Pulmonary artery endothelial cell (primary cell): Measurements from ENCODE around the gene CCDC90B. TPM values are rescaled to one million over a fixed set of nuclear protein-coding genes. Genes with fewer than 3 reads are reported as not detected.

Experiments used
- DNase-seq: peaks from one replicate; pipeline ENCODE4 v3.0.0-alpha.2; 2011; ENCODE audit warnings: low read depth, low spot score
- total RNA-seq: library from RNA; depleted of rRNA; stranded (reverse); fragments of >200 nt; gene quantifications from 2 replicates; pipeline ENCODE4 v1.2.3, GENCODE V29; 2014

Gene CCDC90B
- total RNA-seq, 1 donor from 2014 or later: 63.3 TPM

- no peak for DNase-seq
These were observed 48.1 kb downstream of the CCDC90B start for GRCh38 chr11:83238111-83238510.

DNA sequence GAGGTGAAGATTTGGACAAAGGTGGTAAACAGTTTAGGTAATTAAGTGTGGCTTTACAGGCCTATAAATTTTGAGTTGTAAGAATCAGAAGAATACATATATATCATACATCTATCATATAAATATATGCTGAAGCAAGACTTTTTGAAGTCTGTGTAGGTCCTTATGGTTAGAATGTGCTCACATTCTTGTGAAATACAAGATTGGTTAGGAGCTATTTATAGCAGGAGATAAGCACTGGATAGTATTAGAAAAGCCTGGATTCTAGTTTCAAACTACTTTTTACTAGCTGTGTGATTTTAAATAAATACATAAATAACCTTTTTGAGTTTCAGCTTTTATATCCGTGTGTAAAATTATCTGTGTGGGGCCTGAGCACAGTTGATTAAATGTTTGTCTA, 50.3 kb downstream of the CCDC90B start:
- DNase-seq: no peak

GRCh38 chr11:83223457-83223856, 62.7 kb downstream of the CCDC90B start:
- DNase-seq: no peak

- DNase-seq: no peak
These were observed 63.7 kb downstream of the CCDC90B start for GRCh38 chr11:83222499-83222898.

DNA sequence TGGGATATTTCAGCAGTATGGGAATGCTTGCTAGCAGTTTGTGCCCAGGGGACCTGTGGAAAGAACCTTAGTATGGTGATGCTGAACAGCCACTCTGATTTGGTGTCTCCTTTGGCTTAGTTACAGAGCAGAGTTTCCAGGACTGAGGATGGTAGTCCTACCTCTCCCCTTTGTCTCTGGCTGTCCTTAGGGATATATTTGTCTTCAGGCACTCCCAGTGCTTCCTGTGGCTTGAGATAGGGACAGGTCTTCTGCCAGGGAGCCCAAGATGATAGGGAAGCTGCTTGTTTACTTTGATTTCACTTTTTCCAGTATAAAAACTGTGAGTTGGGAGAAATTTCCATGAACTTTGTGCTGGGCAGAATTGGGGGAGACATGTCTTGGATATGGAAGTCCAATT, 64.5 kb downstream of the CCDC90B start:
- DNase-seq: no peak

GRCh38 chr11:83220260-83220659, 65.9 kb downstream of the CCDC90B start:
- DNase-seq: no peak

- no peak for DNase-seq
These were observed 67.1 kb downstream of the CCDC90B start for GRCh38 chr11:83219095-83219494.

Other genes with a start within 250 kb of the CCDC90B start
- 14.8 and 20.1 TPM in 2 replicates for gene RAB30, start 214.5 kb downstream of the CCDC90B start, total RNA-seq
- gene PCF11, start 129.2 kb downstream of the CCDC90B start, total RNA-seq: 29.1 and 45.6 TPM in 2 replicates
- 6.7 and 8.7 TPM in 2 replicates for gene ANKRD42, start 92.7 kb downstream of the CCDC90B start, total RNA-seq